H1 (cell line): Measurements from ENCODE around the gene PALM3. TPM values are rescaled to one million over a fixed set of nuclear protein-coding genes. Genes with fewer than 3 reads are reported as not detected.
A peak's percentile ranks its signal among the peaks of the same experiment; 100 is the strongest.

Source experiments
- CTCF ChIA-PET: fragments of 300-600 bp; sonication (Branson Sonifier 250); formaldehyde crosslinking; loops from one replicate; lab custom pipeline; 2021; ENCODE audit not compliant: partially characterized antibody; lab: Charles Lee
- POLR2A ChIA-PET: fragments of 300-600 bp; sonication (Branson Sonifier 250); formaldehyde crosslinking; loops from one replicate; lab custom pipeline; 2021; ENCODE audit warnings: inconsistent platforms; ENCODE audit not compliant: partially characterized antibody; lab: Charles Lee
- DNase-seq, 2 experiments: peaks; one replicate each; pipeline versions ENCODE4 v3.0.0 to v3.0.0-alpha.2; 2010 to 2022; ENCODE audit warnings: low spot score in 2 of 2, low read depth in 1 of 2, mixed read lengths in 1 of 2
- FAIRE-seq: peaks from 2 replicates; lab custom pipeline; 2011; peaks lifted over from hg19 to GRCh38; lab: Jason Lieb, UNC
- H2AFZ ChIP-seq: 2 replicates; pipeline ENCODE4 v1.8.1; 2012; ENCODE audit warnings: low read length, inconsistent platforms
- H2AK5ac ChIP-seq: 2 replicates; pipeline ENCODE4 v1.6.1; 2013; ENCODE audit warnings: low read depth, low read length
- H2BK120ac ChIP-seq: replicated peaks from 2 replicates; pipeline ENCODE3; 2013; ENCODE audit warnings: low read depth, low read length, inconsistent platforms
- H2BK12ac ChIP-seq: 2 replicates; pipeline ENCODE4 v1.6.1; 2013; ENCODE audit warnings: low read depth, low read length
- H2BK15ac ChIP-seq: 2 replicates; pipeline ENCODE4 v1.6.1; 2013; ENCODE audit warnings: low read length
- H2BK20ac ChIP-seq: 2 replicates; pipeline ENCODE4 v1.6.1; 2013; ENCODE audit warnings: low read length
- H2BK5ac ChIP-seq: 2 replicates; pipeline ENCODE4 v1.6.1; 2013; ENCODE audit warnings: low read depth, low read length
- H3K14ac ChIP-seq: 2 replicates; pipeline ENCODE4 v1.6.1; 2013; ENCODE audit warnings: inconsistent platforms; ENCODE audit not compliant: insufficient read length
- H3K18ac ChIP-seq: 2 replicates; pipeline ENCODE4 v1.6.1; 2013; ENCODE audit warnings: low read length; ENCODE audit errors: extremely low read depth
- H3K23ac ChIP-seq: 2 replicates; pipeline ENCODE4 v1.6.1; 2013; ENCODE audit warnings: inconsistent platforms; ENCODE audit not compliant: insufficient read length
- H3K23me2 ChIP-seq: 2 replicates; pipeline ENCODE4 v1.6.1; 2013; ENCODE audit warnings: low read depth, low read length
- H3K27ac ChIP-seq: 2 replicates; pipeline ENCODE4 v1.6.1; 2011; ENCODE audit warnings: low read depth, low read length, inconsistent platforms
- H3K27me3 ChIP-seq, 4 experiments: replicated peaks in 1 of 4; 1 replicate in 1 of 4; 2 replicates in 3 of 4; pipeline versions ENCODE4 v1.6.1 to v1.8.1; 2011 to 2013; ENCODE audit warnings: low read length in 3 of 4, mild to moderate bottlenecking in 3 of 4, inconsistent platforms in 2 of 4, mixed read lengths in 2 of 4, moderate library complexity in 1 of 4; ENCODE audit not compliant: control insufficient read depth in 3 of 4, insufficient read depth in 3 of 4; ENCODE audit errors: extremely low read depth in 1 of 4
- H3K36me3 ChIP-seq, 4 experiments: 2 replicates each; pipeline versions ENCODE4 v1.6.1 to v1.8.1; 2011 to 2013; ENCODE audit warnings: mild to moderate bottlenecking in 4 of 4, low read length in 3 of 4, moderate library complexity in 2 of 4, control low read depth in 1 of 4, inconsistent platforms in 1 of 4; ENCODE audit not compliant: insufficient read depth in 4 of 4, control insufficient read depth in 2 of 4
- H3K4ac ChIP-seq: replicated peaks from 2 replicates; pipeline ENCODE3; 2013; ENCODE audit warnings: low read length, low read depth, mixed read lengths, inconsistent platforms; ENCODE audit not compliant: insufficient read length
- H3K4me1 ChIP-seq, 4 experiments: replicated peaks in 1 of 4; 1 replicate in 1 of 4; 2 replicates in 3 of 4; pipeline versions ENCODE4 v1.6.1 to v1.8.1; 2011 to 2013; ENCODE audit warnings: low read length in 3 of 4, inconsistent platforms in 2 of 4, mixed read lengths in 1 of 4; ENCODE audit not compliant: insufficient read depth in 4 of 4, control insufficient read depth in 3 of 4
- H3K4me2 ChIP-seq, 2 experiments: 2 replicates each; pipeline versions ENCODE4 v1.6.1 to v1.8.1; 2011 to 2013; ENCODE audit warnings: low read depth in 2 of 2, low read length in 2 of 2, control low read depth in 1 of 2, inconsistent platforms in 1 of 2, mild to moderate bottlenecking in 1 of 2; ENCODE audit not compliant: insufficient read depth in 1 of 2
- H3K4me3 ChIP-seq, 4 experiments: fragments of 200-600, 300-600 bp in 1 of 4; sonication (generic), shearing (Covaris generic), sonication (Bioruptor Twin) in 1 of 4; 2 replicates each; pipeline versions ENCODE4 v1.5.1 to v1.8.1; 2011 to 2016; ENCODE audit warnings: low read length in 4 of 4, low read depth in 3 of 4, control low read depth in 2 of 4, inconsistent platforms in 2 of 4, mild to moderate bottlenecking in 2 of 4, mixed read lengths in 1 of 4, moderate library complexity in 1 of 4; ENCODE audit not compliant: insufficient read depth in 2 of 4; ENCODE audit errors: extremely low read depth in 1 of 4
- H3K56ac ChIP-seq: replicated peaks from 2 replicates; pipeline ENCODE3; 2013; ENCODE audit warnings: low read depth, mild to moderate bottlenecking, mixed read lengths, low read length, inconsistent platforms; ENCODE audit not compliant: insufficient read length
- H3K79me1 ChIP-seq: 2 replicates; pipeline ENCODE4 v1.6.1; 2013; ENCODE audit warnings: low read depth, low read length, control low read depth
- H3K79me2 ChIP-seq, 2 experiments: 2 replicates each; pipeline versions ENCODE4 v1.6.1 to v1.8.1; 2012 to 2013; ENCODE audit warnings: low read length in 2 of 2, mild to moderate bottlenecking in 2 of 2, inconsistent platforms in 1 of 2; ENCODE audit not compliant: insufficient read depth in 2 of 2, control insufficient read depth in 1 of 2
- H3K9ac ChIP-seq, 4 experiments: replicated peaks in 1 of 4; 1 replicate in 1 of 4; 2 replicates in 3 of 4; pipeline versions ENCODE4 v1.6.1 to v1.8.1; 2011 to 2013; ENCODE audit warnings: low read depth in 3 of 4, low read length in 3 of 4, control low read depth in 2 of 4, mild to moderate bottlenecking in 2 of 4, moderate library complexity in 2 of 4, inconsistent platforms in 1 of 4; ENCODE audit errors: extremely low read depth in 1 of 4
- H3K9me3 ChIP-seq, 2 experiments: 2 replicates each; pipeline versions ENCODE4 v1.6.1 to v1.8.1; 2012 to 2013; ENCODE audit warnings: mild to moderate bottlenecking in 2 of 2, moderate library complexity in 2 of 2, control low read depth in 1 of 2, inconsistent platforms in 1 of 2, low read depth in 1 of 2, low read length in 1 of 2, mixed read lengths in 1 of 2; ENCODE audit not compliant: insufficient read depth in 2 of 2
- H4K20me1 ChIP-seq, 2 experiments: replicated peaks in 1 of 2; 2 replicates each; pipeline versions ENCODE3 to v1.8.1; 2011 to 2013; ENCODE audit warnings: inconsistent platforms in 2 of 2, low read length in 2 of 2, mild to moderate bottlenecking in 1 of 2; ENCODE audit not compliant: insufficient read depth in 2 of 2, control insufficient read depth in 1 of 2
- H4K5ac ChIP-seq: 2 replicates; pipeline ENCODE4 v1.6.1; 2013; ENCODE audit warnings: low read length, low read depth, mixed read lengths, inconsistent platforms; ENCODE audit not compliant: insufficient read length
- H4K8ac ChIP-seq: 2 replicates; pipeline ENCODE4 v1.8.0; 2013; ENCODE audit warnings: mild to moderate bottlenecking, moderate library complexity, low read length, inconsistent platforms; ENCODE audit not compliant: insufficient read depth; ENCODE audit errors: extremely low read depth
- H4K91ac ChIP-seq: replicated peaks from 2 replicates; pipeline ENCODE3; 2013; ENCODE audit warnings: low read length, mixed read lengths, inconsistent platforms; ENCODE audit not compliant: insufficient read length
- RNF2 ChIP-seq: fragments of 200-900, 300-1000 bp; sonication (generic); IDR thresholded peaks from 2 replicates; pipeline ENCODE4 v1.7.1; 2016; ENCODE audit warnings: borderline replicate concordance, low read depth, mild to moderate bottlenecking, antibody characterized with exemption, low read length; ENCODE audit not compliant: poor library complexity, severe bottlenecking; ENCODE audit errors: missing control alignments
- WGBS, 2 experiments: shearing (Covaris generic) in 1 of 2; methylation state at CpG; one replicate each; pipeline versions ENCODE4 v1.1.6 to v1.1.7; 2013 to 2015; ENCODE audit warnings: low lambda C conversion rate in 2 of 2, mixed read lengths in 2 of 2, inconsistent platforms in 1 of 2, low coverage in 1 of 2, missing lambda C conversion rate in 1 of 2; ENCODE audit not compliant: insufficient replicate concordance in 2 of 2, insufficient coverage in 1 of 2, insufficient read length in 1 of 2; ENCODE audit errors: extremely low coverage in 1 of 2, missing lambda C conversion rate in 1 of 2; 5-methylcytosine and 5-hydroxymethylcytosine counted together
- polyA plus RNA-seq, 7 experiments: library from polyadenylated mRNA; depleted of rRNA in 3 of 7; stranded (reverse) in 5 of 7; unstranded in 2 of 7; fragments of >200 nt in 5 of 7; fragments of 200-250 nt in 2 of 7; gene quantifications; 1 replicate in 5 of 7; 2 replicates in 1 of 7; 4 replicates in 1 of 7; pipeline versions ENCODE4 v1.2.1 to v1.2.3, GENCODE V29; 2011 to 2013; ENCODE audit warnings: missing spikeins in 2 of 7, mixed read lengths in 2 of 7
- total RNA-seq: library from RNA; stranded (reverse); fragmentation: NEBNext Ultra II Directional; extraction: Animal tissue kit (Norgen Biotek cat#: 25700); gene quantifications from 2 replicates; pipeline ENCODE4 v1.2.1, GENCODE V29; 2021

The PALM3 gene
- total and polyA plus RNA-seq, 2 of the 8 experiments (the other 6 are each of a cell fraction or from before 2014, with no cell fraction given): 5.8 to 31.3 TPM

DNA sequence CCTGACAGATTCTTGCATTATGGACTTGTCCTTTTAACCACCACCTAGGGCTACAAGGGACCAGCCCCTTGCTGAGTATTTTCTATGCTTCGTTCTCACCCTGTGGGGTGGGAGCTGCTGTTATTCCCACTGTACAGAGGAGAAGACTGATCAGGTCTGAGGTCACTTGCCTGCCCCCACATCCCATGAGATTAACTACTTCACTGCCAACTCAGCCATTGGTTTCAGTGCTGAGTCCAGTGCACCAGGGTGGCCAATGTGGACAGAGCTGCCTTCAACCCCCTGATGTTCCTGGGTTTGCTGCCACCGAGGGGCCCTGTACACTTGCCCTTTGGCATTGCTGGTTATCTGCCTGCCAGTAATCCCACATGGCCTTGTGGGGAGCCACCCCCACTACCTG, 48.8 kb upstream of the PALM3 start:
- Histone ChIP-seq H3K18ac (no peak overlapping the region), H2BK20ac (no peak overlapping the region), H2BK5ac (0 out of 2 replicates have a peak overlapping the region, but pooled peaks have one; percentile 24), H2AK5ac (no peak overlapping the region), H3K9ac (no peak overlapping the region), H2BK12ac (no peak overlapping the region), H4K8ac (no peak overlapping the region), H3K4me3 (no peak overlapping the region), H3K9me3 (no peaks in the 10 kb centered on the region), H2BK120ac (no peak overlapping the region), H2BK15ac (peak overlapping the region; percentile 29; the same call in 1 of the 2 replicates), H3K4ac (no peak overlapping the region), H3K79me2 (no peaks in the 10 kb centered on the region), H3K23me2 (no peaks in the 10 kb centered on the region), H3K36me3 (no peaks in the 10 kb centered on the region), H3K14ac (no peak overlapping the region), H4K91ac (no peak overlapping the region), H2AFZ (no peak overlapping the region), H3K56ac (no peak overlapping the region), H3K4me2 (no peak overlapping the region), H3K27ac (no peak overlapping the region), H3K27me3 (no peaks in the 10 kb centered on the region), H4K5ac (no peak overlapping the region), H3K4me1 (peaks cover 4 to 20% (median 13%) of the 10 kb centered on the region in 4 experiments), H4K20me1 (peaks cover 4% of the 10 kb centered on the region in 2 experiments), H3K23ac (no peak overlapping the region), H3K79me1 (peaks cover 4% of the 10 kb centered on the region; the same call in 1 of the 2 replicates)
- no peak for TF ChIP-seq RNF2
- 100% methylated on average over 2 of the region's 2 CpGs; no CpG with 5 or more reads in 1 of the 2 experiments for WGBS, 2 experiments
- DNase-seq: no peak
- ChIA-PET POLR2A (interaction anchor here (0.5 to 2.6 kb wide), 5 partner anchors 9 to 248 kb away, joined by 3 to 6 read pairs (median 3); partner anchors contain the start of gene ASF1B), CTCF (interaction anchor here (0.5 to 11.3 kb wide), 7 partner anchors 9 to 251 kb away, joined by 3 to 105 read pairs (median 3); no protein-coding TSS in a partner anchor)
- no peak for FAIRE-seq
